H1 (cell line): ENCODE measurements around the gene SEMA3G. TPM values are rescaled to one million over a fixed set of nuclear protein-coding genes. Genes with fewer than 3 reads are reported as not detected.
A peak's percentile ranks its signal among the peaks of the same experiment; 100 is the strongest.

ENCODE experiments used
- CTCF ChIA-PET: fragments of 300-600 bp; sonication (Branson Sonifier 250); formaldehyde crosslinking; loops from one replicate; lab custom pipeline; 2021; ENCODE audit not compliant: partially characterized antibody; lab: Charles Lee
- POLR2A ChIA-PET: fragments of 300-600 bp; sonication (Branson Sonifier 250); formaldehyde crosslinking; loops from one replicate; lab custom pipeline; 2021; ENCODE audit warnings: inconsistent platforms; ENCODE audit not compliant: partially characterized antibody; lab: Charles Lee
- DNase-seq, 2 experiments: peaks; one replicate each; pipeline versions ENCODE4 v3.0.0 to v3.0.0-alpha.2; 2010 to 2022; ENCODE audit warnings: low spot score in 2 of 2, low read depth in 1 of 2, mixed read lengths in 1 of 2
- FAIRE-seq: peaks from 2 replicates; lab custom pipeline; 2011; peaks lifted over from hg19 to GRCh38; lab: Jason Lieb, UNC
- H2AFZ ChIP-seq: 2 replicates; pipeline ENCODE4 v1.8.1; 2012; ENCODE audit warnings: low read length, inconsistent platforms
- H2AK5ac ChIP-seq: 2 replicates; pipeline ENCODE4 v1.6.1; 2013; ENCODE audit warnings: low read depth, low read length
- H2BK120ac ChIP-seq: replicated peaks from 2 replicates; pipeline ENCODE3; 2013; ENCODE audit warnings: low read depth, low read length, inconsistent platforms
- H2BK12ac ChIP-seq: 2 replicates; pipeline ENCODE4 v1.6.1; 2013; ENCODE audit warnings: low read depth, low read length
- H2BK15ac ChIP-seq: 2 replicates; pipeline ENCODE4 v1.6.1; 2013; ENCODE audit warnings: low read length
- H2BK20ac ChIP-seq: 2 replicates; pipeline ENCODE4 v1.6.1; 2013; ENCODE audit warnings: low read length
- H2BK5ac ChIP-seq: 2 replicates; pipeline ENCODE4 v1.6.1; 2013; ENCODE audit warnings: low read depth, low read length
- H3K14ac ChIP-seq: 2 replicates; pipeline ENCODE4 v1.6.1; 2013; ENCODE audit warnings: inconsistent platforms; ENCODE audit not compliant: insufficient read length
- H3K18ac ChIP-seq: 2 replicates; pipeline ENCODE4 v1.6.1; 2013; ENCODE audit warnings: low read length; ENCODE audit errors: extremely low read depth
- H3K23ac ChIP-seq: 2 replicates; pipeline ENCODE4 v1.6.1; 2013; ENCODE audit warnings: inconsistent platforms; ENCODE audit not compliant: insufficient read length
- H3K23me2 ChIP-seq: 2 replicates; pipeline ENCODE4 v1.6.1; 2013; ENCODE audit warnings: low read depth, low read length
- H3K27ac ChIP-seq: 2 replicates; pipeline ENCODE4 v1.6.1; 2011; ENCODE audit warnings: low read depth, low read length, inconsistent platforms
- H3K27me3 ChIP-seq, 4 experiments: replicated peaks in 1 of 4; 1 replicate in 1 of 4; 2 replicates in 3 of 4; pipeline versions ENCODE4 v1.6.1 to v1.8.1; 2011 to 2013; ENCODE audit warnings: low read length in 3 of 4, mild to moderate bottlenecking in 3 of 4, inconsistent platforms in 2 of 4, mixed read lengths in 2 of 4, moderate library complexity in 1 of 4; ENCODE audit not compliant: control insufficient read depth in 3 of 4, insufficient read depth in 3 of 4; ENCODE audit errors: extremely low read depth in 1 of 4
- H3K36me3 ChIP-seq, 4 experiments: 2 replicates each; pipeline versions ENCODE4 v1.6.1 to v1.8.1; 2011 to 2013; ENCODE audit warnings: mild to moderate bottlenecking in 4 of 4, low read length in 3 of 4, moderate library complexity in 2 of 4, control low read depth in 1 of 4, inconsistent platforms in 1 of 4; ENCODE audit not compliant: insufficient read depth in 4 of 4, control insufficient read depth in 2 of 4
- H3K4ac ChIP-seq: replicated peaks from 2 replicates; pipeline ENCODE3; 2013; ENCODE audit warnings: low read length, low read depth, mixed read lengths, inconsistent platforms; ENCODE audit not compliant: insufficient read length
- H3K4me1 ChIP-seq, 4 experiments: replicated peaks in 1 of 4; 1 replicate in 1 of 4; 2 replicates in 3 of 4; pipeline versions ENCODE4 v1.6.1 to v1.8.1; 2011 to 2013; ENCODE audit warnings: low read length in 3 of 4, inconsistent platforms in 2 of 4, mixed read lengths in 1 of 4; ENCODE audit not compliant: insufficient read depth in 4 of 4, control insufficient read depth in 3 of 4
- H3K4me2 ChIP-seq, 2 experiments: 2 replicates each; pipeline versions ENCODE4 v1.6.1 to v1.8.1; 2011 to 2013; ENCODE audit warnings: low read depth in 2 of 2, low read length in 2 of 2, control low read depth in 1 of 2, inconsistent platforms in 1 of 2, mild to moderate bottlenecking in 1 of 2; ENCODE audit not compliant: insufficient read depth in 1 of 2
- H3K4me3 ChIP-seq, 4 experiments: fragments of 200-600, 300-600 bp in 1 of 4; sonication (generic), shearing (Covaris generic), sonication (Bioruptor Twin) in 1 of 4; 2 replicates each; pipeline versions ENCODE4 v1.5.1 to v1.8.1; 2011 to 2016; ENCODE audit warnings: low read length in 4 of 4, low read depth in 3 of 4, control low read depth in 2 of 4, inconsistent platforms in 2 of 4, mild to moderate bottlenecking in 2 of 4, mixed read lengths in 1 of 4, moderate library complexity in 1 of 4; ENCODE audit not compliant: insufficient read depth in 2 of 4; ENCODE audit errors: extremely low read depth in 1 of 4
- H3K56ac ChIP-seq: replicated peaks from 2 replicates; pipeline ENCODE3; 2013; ENCODE audit warnings: low read depth, mild to moderate bottlenecking, mixed read lengths, low read length, inconsistent platforms; ENCODE audit not compliant: insufficient read length
- H3K79me1 ChIP-seq: 2 replicates; pipeline ENCODE4 v1.6.1; 2013; ENCODE audit warnings: low read depth, low read length, control low read depth
- H3K79me2 ChIP-seq, 2 experiments: 2 replicates each; pipeline versions ENCODE4 v1.6.1 to v1.8.1; 2012 to 2013; ENCODE audit warnings: low read length in 2 of 2, mild to moderate bottlenecking in 2 of 2, inconsistent platforms in 1 of 2; ENCODE audit not compliant: insufficient read depth in 2 of 2, control insufficient read depth in 1 of 2
- H3K9ac ChIP-seq, 4 experiments: replicated peaks in 1 of 4; 1 replicate in 1 of 4; 2 replicates in 3 of 4; pipeline versions ENCODE4 v1.6.1 to v1.8.1; 2011 to 2013; ENCODE audit warnings: low read depth in 3 of 4, low read length in 3 of 4, control low read depth in 2 of 4, mild to moderate bottlenecking in 2 of 4, moderate library complexity in 2 of 4, inconsistent platforms in 1 of 4; ENCODE audit errors: extremely low read depth in 1 of 4
- H3K9me3 ChIP-seq, 2 experiments: 2 replicates each; pipeline versions ENCODE4 v1.6.1 to v1.8.1; 2012 to 2013; ENCODE audit warnings: mild to moderate bottlenecking in 2 of 2, moderate library complexity in 2 of 2, control low read depth in 1 of 2, inconsistent platforms in 1 of 2, low read depth in 1 of 2, low read length in 1 of 2, mixed read lengths in 1 of 2; ENCODE audit not compliant: insufficient read depth in 2 of 2
- H4K20me1 ChIP-seq, 2 experiments: replicated peaks in 1 of 2; 2 replicates each; pipeline versions ENCODE3 to v1.8.1; 2011 to 2013; ENCODE audit warnings: inconsistent platforms in 2 of 2, low read length in 2 of 2, mild to moderate bottlenecking in 1 of 2; ENCODE audit not compliant: insufficient read depth in 2 of 2, control insufficient read depth in 1 of 2
- H4K5ac ChIP-seq: 2 replicates; pipeline ENCODE4 v1.6.1; 2013; ENCODE audit warnings: low read length, low read depth, mixed read lengths, inconsistent platforms; ENCODE audit not compliant: insufficient read length
- H4K8ac ChIP-seq: 2 replicates; pipeline ENCODE4 v1.8.0; 2013; ENCODE audit warnings: mild to moderate bottlenecking, moderate library complexity, low read length, inconsistent platforms; ENCODE audit not compliant: insufficient read depth; ENCODE audit errors: extremely low read depth
- H4K91ac ChIP-seq: replicated peaks from 2 replicates; pipeline ENCODE3; 2013; ENCODE audit warnings: low read length, mixed read lengths, inconsistent platforms; ENCODE audit not compliant: insufficient read length
- ATF2 ChIP-seq: IDR thresholded peaks from 2 replicates; pipeline ENCODE4 v1.6.1; 2012; ENCODE audit warnings: low read length, inconsistent platforms
- CEBPB ChIP-seq: IDR thresholded peaks from 2 replicates; pipeline ENCODE4 v1.6.1; 2012; ENCODE audit warnings: low read depth, low read length
- CHD2 ChIP-seq: IDR thresholded peaks from 2 replicates; pipeline ENCODE4 v1.6.1; 2012; ENCODE audit warnings: low read length, improper control_type of control experiment
- GTF2F1 ChIP-seq: IDR thresholded peaks from 2 replicates; pipeline ENCODE4 v1.6.1; 2012; ENCODE audit warnings: low read depth, low read length, improper control_type of control experiment, borderline replicate concordance
- NRF1 ChIP-seq: IDR thresholded peaks from 2 replicates; pipeline ENCODE4 v1.6.1; 2011; ENCODE audit warnings: mild to moderate bottlenecking, low read depth, low read length, improper control_type of control experiment
- RAD21 ChIP-seq, 2 experiments: IDR thresholded peaks in 1 of 2; conservative IDR thresholded peaks in 1 of 2; 2 replicates each; pipeline ENCODE4 v1.6.1; 2011; ENCODE audit warnings: low read depth in 2 of 2, low read length in 2 of 2, improper control_type of control experiment in 1 of 2, inconsistent platforms in 1 of 2, mild to moderate bottlenecking in 1 of 2, moderate library complexity in 1 of 2
- RXRA ChIP-seq: IDR thresholded peaks from 2 replicates; pipeline ENCODE4 v1.6.1; 2011; ENCODE audit warnings: low read depth, mild to moderate bottlenecking, low read length, moderate library complexity; ENCODE audit not compliant: insufficient read depth
- YY1 ChIP-seq: IDR thresholded peaks from 2 replicates; pipeline ENCODE4 v1.6.1; 2011; ENCODE audit warnings: low read depth, mild to moderate bottlenecking, low read length
- WGBS, 2 experiments: shearing (Covaris generic) in 1 of 2; methylation state at CpG; one replicate each; pipeline versions ENCODE4 v1.1.6 to v1.1.7; 2013 to 2015; ENCODE audit warnings: low lambda C conversion rate in 2 of 2, mixed read lengths in 2 of 2, inconsistent platforms in 1 of 2, low coverage in 1 of 2, missing lambda C conversion rate in 1 of 2; ENCODE audit not compliant: insufficient replicate concordance in 2 of 2, insufficient coverage in 1 of 2, insufficient read length in 1 of 2; ENCODE audit errors: extremely low coverage in 1 of 2, missing lambda C conversion rate in 1 of 2; 5-methylcytosine and 5-hydroxymethylcytosine counted together
- polyA plus RNA-seq, 7 experiments: library from polyadenylated mRNA; depleted of rRNA in 3 of 7; stranded (reverse) in 5 of 7; unstranded in 2 of 7; fragments of >200 nt in 5 of 7; fragments of 200-250 nt in 2 of 7; gene quantifications; 1 replicate in 5 of 7; 2 replicates in 1 of 7; 4 replicates in 1 of 7; pipeline versions ENCODE4 v1.2.1 to v1.2.3, GENCODE V29; 2011 to 2013; ENCODE audit warnings: missing spikeins in 2 of 7, mixed read lengths in 2 of 7
- total RNA-seq: library from RNA; stranded (reverse); fragmentation: NEBNext Ultra II Directional; extraction: Animal tissue kit (Norgen Biotek cat#: 25700); gene quantifications from 2 replicates; pipeline ENCODE4 v1.2.1, GENCODE V29; 2021

The SEMA3G gene
- total and polyA plus RNA-seq, 2 of the 8 experiments (the other 6 are each of a cell fraction or from before 2014, with no cell fraction given): 0.95 to 1.5 TPM

- no peak overlapping the region for H2BK5ac ChIP-seq
- H4K8ac ChIP-seq: peak overlapping the region; percentile 78
- no peaks in the 10 kb centered on the region for H3K27me3 ChIP-seq
- no peak overlapping the region for H4K91ac ChIP-seq
- H3K27ac ChIP-seq: no peak overlapping the region
- ChIA-PET POLR2A (interaction anchor here (0.9 to 3.1 kb wide), 6 partner anchors 15 to 106 kb away, joined by 3 to 11 read pairs (median 4); partner anchors contain the start of genes GLYCTK and WDR82), CTCF (interaction anchor here (0.7 to 13.7 kb wide), 41 partner anchors 9 to 380 kb away, joined by 3 to 271 read pairs (median 7); partner anchors contain the start of genes GLYCTK, SEMA3G, TLR9 and TNNC1)
- peaks cover 0 to 3% (median under 1%) of the 10 kb centered on the region in 4 experiments; a peak in 3 of 7 replicates for H3K4me1 ChIP-seq
- no peaks in the 10 kb centered on the region for H3K79me1 ChIP-seq
- no peak overlapping the region for H3K4me2 ChIP-seq
- H2AFZ ChIP-seq: no peak overlapping the region
- H4K20me1 ChIP-seq: peaks cover 0 to 5% of the 10 kb centered on the region in 2 experiments
- no peak for DNase-seq
- H2BK20ac ChIP-seq: no peak overlapping the region
- H2BK120ac ChIP-seq: no peak overlapping the region
- H3K18ac ChIP-seq: no peak overlapping the region
- no peak overlapping the region for H2BK15ac ChIP-seq
- H3K56ac ChIP-seq: no peak overlapping the region
- H3K4me3 ChIP-seq: no peak overlapping the region
- H3K14ac ChIP-seq: no peak overlapping the region
- 88% methylated on average over 9 of the region's 9 CpGs; no CpG with 5 or more reads in 1 of the 2 experiments for WGBS, 2 experiments
- no peak for FAIRE-seq
- no peak overlapping the region for H3K23ac ChIP-seq
- no peaks in the 10 kb centered on the region for H3K23me2 ChIP-seq
- no peak overlapping the region for H3K9ac ChIP-seq
- no peaks in the 10 kb centered on the region for H3K36me3 ChIP-seq
- peak overlapping the region; percentile 62; the same call in 1 of the 2 replicates for H2BK12ac ChIP-seq
- no peak overlapping the region for H3K4ac ChIP-seq
- no peak overlapping the region for H2AK5ac ChIP-seq
- no peak overlapping the region for H4K5ac ChIP-seq
- no peaks in the 10 kb centered on the region for H3K9me3 ChIP-seq
- no peaks in the 10 kb centered on the region for H3K79me2 ChIP-seq
- no peak for TF ChIP-seq GTF2F1
- TF ChIP-seq RAD21 (IDR thresholded peaks at IDR 0.05 in 1 of 2, conservative IDR thresholded peaks at IDR 0.05 in 1 of 2; ENCODE audit: low read depth in 2 of 2, low read length in 2 of 2): no peak
- TF ChIP-seq CHD2: no peak
- TF ChIP-seq YY1: no peak
- no peak for TF ChIP-seq ATF2
- no peak for TF ChIP-seq CEBPB
- no peak for TF ChIP-seq NRF1
- TF ChIP-seq RXRA: no peak
Measured at GRCh38 chr3:52384019-52384761, 60.7 kb downstream of the SEMA3G start.
